Activated T-cell treated with anti-CD3 and anti-CD28 coated beads for 24 hours (primary cell): ENCODE data around the gene BANF1.
A peak's percentile ranks its signal among the peaks of the same experiment; 100 is the strongest.

ENCODE experiments used
- DNase-seq: peaks from one replicate; pipeline ENCODE4 v3.0.0-alpha.2; 2020; ENCODE audit warnings: low read depth

BANF1 gene

DNA sequence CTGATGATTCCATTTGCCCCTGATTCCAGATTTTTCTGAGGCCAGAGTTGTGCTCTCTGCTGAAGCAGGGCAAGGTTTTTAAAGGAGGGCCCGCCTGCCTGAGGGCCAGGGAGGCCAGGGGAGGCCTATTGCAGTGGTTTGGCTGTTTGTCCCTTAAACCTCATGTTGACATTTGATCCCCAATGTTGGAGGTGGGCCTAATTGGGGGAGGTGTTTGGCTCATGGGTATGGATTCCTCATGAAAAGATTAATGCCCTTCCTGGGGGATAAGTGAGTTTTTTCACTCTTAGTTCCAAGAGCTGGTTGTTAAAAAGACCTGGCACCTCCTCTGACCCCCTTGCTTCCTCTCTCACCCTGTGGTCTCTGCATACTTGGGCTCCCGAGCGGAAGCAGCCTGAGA lies 37.5 kb downstream of the BANF1 start:
- no peak for DNase-seq

DNA sequence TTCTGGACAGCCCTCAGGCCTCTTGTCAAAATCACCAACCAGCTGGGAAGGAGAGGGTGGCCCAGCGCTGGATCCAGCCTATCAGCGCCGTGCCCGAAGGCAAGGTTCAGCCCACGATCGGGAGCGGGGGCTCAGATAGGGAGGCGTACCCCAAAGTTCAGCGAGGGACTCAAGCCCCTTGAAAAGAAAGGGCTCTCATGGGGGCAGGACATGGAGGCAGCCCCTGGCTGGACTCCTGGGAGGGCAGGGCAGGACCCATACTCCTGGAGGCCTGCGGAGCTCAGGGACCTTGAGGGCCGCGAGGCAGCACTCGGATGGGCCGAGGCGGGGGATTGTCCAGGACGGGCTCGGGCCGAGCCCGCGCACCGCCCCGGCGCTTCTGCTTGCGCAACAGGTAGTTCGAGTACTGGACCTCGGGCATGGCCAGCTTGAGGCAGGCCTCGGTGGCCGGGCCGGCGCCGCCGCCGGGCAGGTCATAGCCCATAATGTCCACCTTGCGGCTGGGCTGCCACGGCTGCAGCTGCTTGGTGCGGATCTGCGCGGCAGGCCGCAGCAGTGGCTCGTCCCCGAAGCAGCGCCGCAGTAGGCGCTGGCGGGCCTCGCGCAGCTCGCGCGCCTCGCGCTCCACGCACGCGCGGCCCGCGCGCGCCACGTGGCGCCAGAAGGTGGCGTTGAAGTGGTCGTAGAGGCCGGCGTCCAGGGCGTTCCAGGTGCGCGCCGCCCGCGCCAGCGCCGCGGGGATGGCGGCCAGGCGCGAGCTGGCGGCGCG lies 40.1 kb downstream of the BANF1 start:
- no peak for DNase-seq

DNA sequence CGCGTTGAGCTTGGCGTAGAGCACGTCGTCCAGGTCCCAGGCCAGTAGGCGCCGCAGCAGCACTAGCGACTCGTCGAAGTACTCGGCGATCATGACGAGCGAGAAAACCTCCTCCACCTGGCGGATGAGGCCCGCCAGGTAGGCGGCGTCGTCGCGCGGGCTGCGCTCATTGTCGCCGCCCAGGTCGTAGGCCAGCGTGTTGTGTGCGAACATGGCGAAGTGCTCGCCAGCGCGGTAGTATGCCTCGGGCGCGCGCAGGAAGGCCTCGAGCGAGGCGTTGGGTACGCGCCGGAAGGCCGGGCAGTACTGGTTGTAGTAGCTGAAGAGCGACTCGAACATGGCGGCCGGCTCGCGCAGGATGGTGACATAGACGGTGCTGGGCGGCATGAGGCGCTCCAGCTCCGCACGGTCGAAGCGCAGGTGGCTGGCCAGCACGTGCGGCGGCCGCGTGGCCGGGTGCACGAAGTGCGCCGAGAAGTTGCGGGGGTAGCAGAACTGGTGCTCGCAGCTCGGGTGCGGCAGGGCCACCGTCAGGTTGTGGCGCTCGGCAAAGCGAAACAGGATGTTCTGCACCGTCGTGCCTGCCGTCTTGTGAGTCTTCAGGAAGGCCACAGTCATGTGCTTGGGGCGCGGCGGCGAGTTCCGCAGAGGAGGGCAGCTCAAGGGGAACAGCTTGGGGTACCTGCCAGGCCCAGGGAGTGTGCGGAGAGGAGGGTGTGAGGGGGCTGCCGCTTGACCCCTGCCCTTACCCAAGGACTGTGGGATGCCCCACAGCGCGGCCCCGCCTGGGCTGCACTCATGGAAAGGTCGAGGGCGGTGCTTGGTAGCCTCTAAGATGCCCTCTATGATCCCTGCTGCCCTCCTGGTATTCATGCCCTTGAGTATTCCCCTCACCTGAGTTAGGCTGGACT lies 40.9 kb downstream of the BANF1 start:
- no peak for DNase-seq

DNA sequence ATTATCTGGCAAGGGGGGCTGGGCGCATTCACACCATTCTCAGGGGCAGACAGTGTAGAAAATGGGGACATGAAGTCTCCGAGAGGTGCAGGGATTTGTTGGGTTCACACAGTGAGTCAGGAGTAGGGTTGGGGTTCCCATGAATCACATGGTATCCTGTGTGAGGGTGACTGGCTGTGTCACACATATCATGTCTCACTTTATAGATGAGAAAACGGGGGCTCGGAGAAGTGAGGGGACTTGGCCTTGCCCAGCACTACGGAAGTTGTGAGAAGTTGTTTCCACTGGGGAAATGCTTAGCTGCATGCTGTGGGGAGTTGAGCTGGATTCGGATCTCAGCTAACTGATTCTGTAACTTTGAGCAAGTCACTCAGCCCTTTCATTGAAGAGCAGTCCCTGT lies 42.5 kb downstream of the BANF1 start:
- DNase-seq, result no peak

DNA sequence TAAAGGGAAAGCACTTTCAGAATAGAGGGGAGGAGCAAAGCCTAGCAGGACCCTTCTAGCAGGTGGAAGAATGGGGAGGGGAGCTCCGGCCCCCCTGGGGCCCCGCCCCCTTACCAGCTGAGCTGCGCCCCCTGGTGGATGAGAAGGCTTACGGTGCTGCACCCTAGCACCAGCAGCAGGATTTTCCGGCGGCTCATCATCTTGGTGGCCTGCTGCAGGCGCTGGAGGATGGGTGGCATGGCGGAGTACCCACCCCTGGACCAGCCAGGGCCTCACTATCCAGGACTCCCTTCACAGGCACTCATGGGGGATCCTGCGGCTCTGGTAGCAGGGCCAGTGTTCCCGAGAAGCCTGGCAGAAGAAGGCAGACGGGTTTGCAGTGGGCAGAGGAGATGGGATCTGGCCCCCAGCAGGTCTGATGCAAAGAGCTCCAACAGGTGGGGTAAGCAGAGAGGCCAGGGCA lies 42.9 kb downstream of the BANF1 start:
- peak; percentile 81 for DNase-seq

DNA sequence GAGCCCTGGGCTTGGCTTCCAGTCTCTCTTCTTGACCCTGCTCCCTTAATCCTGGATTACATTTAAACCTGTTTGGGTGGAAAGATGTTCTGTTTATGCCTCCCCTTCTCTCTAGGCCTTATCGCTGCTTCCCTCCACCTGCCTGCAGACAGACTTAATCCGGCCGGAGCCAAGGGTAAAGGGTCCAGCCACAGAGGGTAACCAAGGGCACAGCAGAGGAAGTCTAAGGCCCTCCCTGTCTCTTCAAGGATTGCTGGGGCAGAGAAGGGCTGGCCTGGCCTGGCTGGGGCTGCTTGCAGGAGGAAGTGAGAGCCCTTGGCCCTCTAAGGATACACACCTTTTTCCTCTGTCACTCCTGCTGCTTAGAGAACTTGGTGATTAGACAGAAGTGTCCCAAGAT lies 44.6 kb downstream of the BANF1 start:
- no peak for DNase-seq

DNA sequence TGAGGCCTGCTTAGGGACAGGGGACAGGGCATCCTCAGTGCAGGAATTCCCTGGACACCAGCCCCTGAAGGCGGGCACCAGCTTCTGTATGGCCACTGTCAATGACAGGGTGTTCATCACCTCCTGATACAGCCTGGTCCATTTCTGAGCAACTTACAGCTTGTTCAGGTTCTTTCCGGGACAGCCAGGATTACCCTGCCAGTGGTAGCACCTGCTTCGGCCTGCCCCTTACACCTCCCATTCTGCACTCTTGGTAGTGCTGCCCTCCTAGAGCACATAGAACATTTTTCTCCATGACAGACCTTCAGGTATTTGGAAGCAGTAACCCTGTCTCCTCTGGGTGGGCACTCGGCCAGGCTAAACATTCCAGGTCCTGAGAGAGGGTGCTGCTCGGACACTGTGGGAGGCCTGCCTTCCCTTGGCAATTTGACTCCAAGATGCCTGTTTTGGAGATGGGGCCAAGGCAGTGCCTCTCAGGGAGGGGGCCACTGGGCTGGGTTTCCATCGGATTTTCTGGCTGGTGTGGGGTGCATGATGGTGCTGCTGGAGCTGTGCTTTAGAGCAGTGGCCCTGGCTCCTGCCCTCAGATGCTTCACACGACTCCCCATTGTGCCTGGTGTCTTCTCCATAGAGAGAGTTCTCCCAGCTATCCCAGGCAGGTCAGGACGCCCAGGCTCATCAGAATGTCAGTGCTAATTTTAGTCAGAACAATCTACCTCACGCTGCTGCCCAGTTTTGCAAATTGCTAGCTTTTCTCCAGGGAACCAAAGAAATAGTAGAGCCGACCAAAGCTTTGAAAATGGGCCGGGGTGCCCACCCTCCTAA lies 45.5 kb downstream of the BANF1 start:
- DNase-seq, result no peak

DNA sequence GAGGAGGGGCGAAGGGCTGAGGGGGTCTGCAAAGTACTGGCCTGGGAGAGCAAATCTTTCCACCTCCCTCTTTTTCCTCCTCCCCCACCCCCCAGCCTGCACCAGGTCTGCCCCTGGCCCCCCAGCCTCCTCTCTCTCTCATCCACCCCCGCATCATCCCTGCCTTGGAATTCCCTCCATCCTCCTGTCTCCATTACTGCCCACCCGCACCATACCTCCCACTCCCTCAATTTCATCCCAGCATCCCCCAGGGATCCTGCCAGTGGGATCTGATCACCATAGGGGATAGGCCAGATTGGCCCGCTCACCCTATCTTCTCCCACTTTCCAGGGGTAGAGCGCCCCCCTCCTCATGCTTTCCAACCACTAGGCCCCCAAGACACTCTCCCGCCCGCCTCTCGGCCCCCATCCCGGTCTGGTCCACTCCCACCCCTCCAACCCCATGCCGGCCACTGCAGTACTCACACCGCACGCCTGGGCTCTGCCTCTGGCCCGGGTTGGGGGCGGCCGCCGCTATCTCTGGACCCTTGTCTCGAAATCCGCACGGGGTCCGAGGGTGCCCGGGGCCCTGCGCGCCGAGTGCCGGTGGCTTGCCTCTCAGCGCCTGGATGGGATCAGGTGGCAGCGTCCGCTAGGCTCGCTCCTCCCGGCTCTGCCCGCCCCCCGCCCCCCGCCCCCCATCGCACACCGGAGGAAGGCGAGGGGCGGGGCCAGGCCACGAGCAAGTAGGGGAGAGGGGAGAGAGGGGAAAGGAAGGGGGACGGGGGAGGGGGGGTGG lies 46.4 kb downstream of the BANF1 start, which contains the start of gene GAL3ST3:
TSS of gene GAL3ST3 (minus strand) at position 615 of the 777 bp plus-strand sequence. CDS start 3,746 bp downstream, outside the sequence.
- no peak for DNase-seq

DNA sequence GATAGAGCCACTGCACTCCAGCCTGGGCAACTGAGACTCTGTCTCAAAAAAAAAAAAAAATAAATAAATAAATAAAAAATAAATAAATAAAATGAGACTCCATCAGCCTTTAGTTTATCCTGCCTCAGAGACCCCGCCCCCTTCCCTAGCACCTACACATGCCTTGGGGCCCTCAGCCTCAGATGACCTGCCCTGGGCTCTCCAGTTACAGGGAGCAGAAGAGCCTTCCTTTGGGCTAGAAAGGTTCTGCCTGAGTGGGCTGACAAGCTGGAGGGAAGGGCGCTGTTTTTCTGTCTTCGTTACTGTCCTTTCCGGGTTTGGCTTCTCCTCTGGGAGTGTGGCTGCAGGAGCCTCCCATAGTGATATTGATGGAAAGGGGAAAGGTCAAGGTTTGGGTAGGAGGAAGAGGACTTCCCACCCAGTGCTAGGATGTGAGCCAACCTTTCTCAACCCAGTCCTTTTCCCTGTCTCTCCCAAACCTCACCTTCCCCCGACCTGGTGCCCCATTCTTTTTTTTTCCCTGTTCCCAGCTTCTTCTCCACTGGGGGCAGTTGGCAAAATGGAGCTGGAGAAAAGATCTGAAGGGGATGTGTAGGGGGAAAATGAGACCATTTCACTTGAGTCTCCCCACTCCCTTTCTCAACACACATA lies 48.4 kb downstream of the BANF1 start:
- DNase-seq, result no peak

DNA sequence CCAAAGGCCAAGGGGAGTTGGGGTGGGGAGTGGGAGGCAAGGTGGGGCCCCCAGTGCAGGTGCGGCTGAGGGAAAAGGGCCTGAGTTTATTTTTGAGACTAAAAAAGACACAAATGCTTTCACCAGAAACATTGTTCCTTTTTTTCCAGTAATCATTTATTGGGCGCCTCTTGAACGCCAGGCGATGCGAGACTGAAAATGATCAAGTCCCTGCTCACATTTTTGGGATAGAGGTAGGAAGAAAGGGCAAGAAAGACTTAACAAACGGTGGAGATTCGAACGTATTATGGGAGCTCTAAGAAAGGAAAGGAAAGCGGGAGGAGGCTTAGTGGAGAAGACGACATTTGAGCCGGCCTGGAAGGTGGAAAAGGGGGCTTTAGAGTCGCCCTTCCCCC lies 49.1 kb downstream of the BANF1 start:
- DNase-seq, result no peak

DNA sequence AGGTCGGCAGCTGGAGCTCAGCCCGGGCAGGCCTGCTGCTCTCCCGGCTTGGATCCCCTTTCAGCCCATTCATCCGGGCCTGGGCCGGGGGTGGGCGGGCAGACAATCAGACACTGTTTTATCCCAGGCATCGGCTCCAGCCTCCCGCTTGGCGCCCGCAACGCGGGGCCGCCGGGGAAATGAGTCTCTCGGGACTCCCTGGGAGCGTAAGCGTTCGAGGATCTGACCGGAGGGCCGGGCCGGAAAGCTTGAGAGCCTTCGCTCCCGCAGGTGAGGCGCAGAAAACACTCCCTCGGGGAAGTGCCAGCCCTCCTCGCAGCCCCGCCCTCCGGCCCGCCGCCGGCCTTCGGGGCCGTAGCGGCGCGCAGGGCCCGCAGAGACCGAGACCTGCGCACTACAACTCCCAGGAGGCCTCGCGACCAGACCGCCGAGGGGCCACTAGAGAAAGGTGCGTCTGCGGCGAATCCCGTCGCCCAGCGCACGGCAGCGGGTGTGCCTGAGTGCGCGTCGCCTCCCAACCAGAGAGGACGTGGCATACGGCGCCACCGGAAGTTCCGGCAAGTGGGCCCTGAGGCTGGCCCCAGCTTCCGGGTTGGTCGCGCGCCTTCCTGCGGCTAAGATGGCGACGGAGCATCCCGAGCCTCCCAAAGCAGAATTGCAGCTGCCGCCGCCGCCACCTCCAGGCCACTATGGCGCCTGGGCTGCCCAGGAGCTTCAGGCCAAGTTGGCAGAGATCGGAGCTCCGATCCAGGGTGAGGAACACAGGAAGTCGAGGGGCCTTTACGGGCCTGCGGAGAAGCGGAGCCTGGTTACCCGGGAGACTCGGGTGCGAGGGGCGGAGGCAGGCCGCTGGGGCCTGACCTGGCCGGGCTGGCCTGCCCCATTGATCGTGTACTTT lies 49.7 kb downstream of the BANF1 start, which contains the start of gene SF3B2:
TSS of gene SF3B2 (plus strand) at position 599 of the 898 bp plus-strand sequence. CDS start at position 620, 21 bp downstream.
- peak; percentile 95 for DNase-seq

DNA sequence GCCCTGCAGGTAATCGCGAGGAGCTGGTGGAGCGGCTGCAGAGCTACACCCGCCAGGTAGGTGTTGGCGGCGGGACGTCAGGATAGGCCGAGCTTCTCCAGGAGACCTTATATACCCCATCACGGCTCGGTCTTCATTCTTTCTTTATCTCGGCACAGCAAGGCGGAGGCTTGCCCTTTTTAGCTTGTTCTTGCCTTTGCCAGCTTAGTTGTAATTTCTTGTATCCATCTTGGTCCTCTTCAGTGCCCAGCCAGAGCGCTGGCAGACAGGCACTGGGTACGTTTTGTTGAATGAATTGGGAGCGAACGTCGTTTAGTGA lies 50.3 kb downstream of the BANF1 start:
- no peak for DNase-seq
